T-helper 22 cell (primary cell): Measurements from ENCODE around the gene HOXA6.

Experiments
- DNase-seq: peaks from one replicate; pipeline ENCODE4 v3.0.0-alpha.2; 2020; ENCODE audit warnings: low read depth

HOXA6 gene

GRCh38 chr7:27108390-27109127 lies 39.0 kb downstream of the HOXA6 start:
- DNase-seq, result no peak

- no peak for DNase-seq
These were observed 39.9 kb downstream of the HOXA6 start for GRCh38 chr7:27107391-27108381.

- no peak for DNase-seq
These were observed 40.7 kb downstream of the HOXA6 start for GRCh38 chr7:27106901-27107240.

GRCh38 chr7:27106181-27106900 lies 41.2 kb downstream of the HOXA6 start:
- DNase-seq, result no peak

GRCh38 chr7:27105301-27106031 lies 42.1 kb downstream of the HOXA6 start:
- no peak for DNase-seq

- no peak for DNase-seq
These were observed 43.1 kb downstream of the HOXA6 start for GRCh38 chr7:27104341-27105058.

- DNase-seq, result no peak
These were observed 43.9 kb downstream of the HOXA6 start for GRCh38 chr7:27103489-27104226.

- no peak for DNase-seq
These were observed 44.8 kb downstream of the HOXA6 start, which contains the start of gene HOXA2 for GRCh38 chr7:27102581-27103442. Gene HOXA2 (minus strand): TSS chr7:27102683. CDS start chr7:27102500, 183 bp downstream.

- DNase-seq, result no peak
These were observed 45.5 kb downstream of the HOXA6 start for GRCh38 chr7:27101957-27102580.

GRCh38 chr7:27101171-27101956 lies 46.2 kb downstream of the HOXA6 start:
- no peak for DNase-seq

GRCh38 chr7:27100694-27101170 lies 46.8 kb downstream of the HOXA6 start:
- DNase-seq, result no peak

- no peak for DNase-seq
These were observed 47.9 kb downstream of the HOXA6 start for GRCh38 chr7:27099453-27100370.

GRCh38 chr7:27098578-27099451 lies 48.8 kb downstream of the HOXA6 start:
- DNase-seq, result no peak

- DNase-seq, result no peak
These were observed 49.6 kb downstream of the HOXA6 start for GRCh38 chr7:27097686-27098577.
